ENCODE measurements around the gene SPATA17.
"Not testable (repeated sequence)": the region's sequence is repeated elsewhere in the genome, so short reads cannot be mapped to it uniquely, and the experiment has no call there.

SPATA17 gene

GRCh38 chr1:217681806-217682205, 50.7 kb downstream of the SPATA17 start:
- no peak for DNase-seq

DNA sequence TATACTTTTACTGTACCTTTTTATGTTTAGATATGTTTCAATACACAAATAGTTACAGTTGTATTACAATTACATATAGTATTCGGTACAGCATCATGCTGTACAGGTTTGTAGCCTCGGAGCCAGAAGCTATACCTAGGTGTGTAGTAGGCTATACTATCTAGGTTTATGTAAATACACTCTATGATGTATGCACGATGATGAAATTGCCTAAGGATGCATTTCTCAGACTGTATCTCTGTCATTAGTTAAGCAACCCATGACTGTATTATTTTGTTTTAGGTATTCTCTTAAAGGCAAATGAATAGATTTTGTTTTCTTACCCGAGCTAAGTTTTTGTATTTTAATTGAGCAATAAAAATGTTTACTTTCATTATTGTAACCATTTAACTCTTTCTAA, 56.4 kb downstream of the SPATA17 start:
- no peak for DNase-seq

GRCh38 chr1:217696140-217696539, 65.0 kb downstream of the SPATA17 start:
- DNase-seq: not testable (repeated sequence)

DNA sequence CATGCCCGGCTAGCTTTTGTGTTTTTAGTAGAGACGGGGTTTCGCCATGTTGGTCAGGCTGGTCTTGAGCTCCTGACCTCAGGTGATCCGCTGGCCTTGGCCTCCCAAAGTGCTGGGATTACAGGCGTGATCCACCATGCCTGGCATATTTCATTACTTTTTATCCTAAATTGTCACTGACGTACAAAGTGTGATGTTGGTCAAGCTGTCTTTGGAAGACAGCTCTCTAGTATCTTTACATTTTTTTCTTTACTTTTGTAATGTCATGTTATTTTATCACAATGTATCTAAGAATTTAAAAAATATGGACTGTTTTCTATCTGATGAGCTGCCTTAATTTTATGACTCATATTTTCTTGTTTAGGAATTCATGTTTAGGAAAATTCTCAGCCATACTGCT, 72.2 kb downstream of the SPATA17 start:
- no peak for DNase-seq

GRCh38 chr1:217712925-217713597, 81.9 kb downstream of the SPATA17 start:
- DNase-seq: no peak

DNA sequence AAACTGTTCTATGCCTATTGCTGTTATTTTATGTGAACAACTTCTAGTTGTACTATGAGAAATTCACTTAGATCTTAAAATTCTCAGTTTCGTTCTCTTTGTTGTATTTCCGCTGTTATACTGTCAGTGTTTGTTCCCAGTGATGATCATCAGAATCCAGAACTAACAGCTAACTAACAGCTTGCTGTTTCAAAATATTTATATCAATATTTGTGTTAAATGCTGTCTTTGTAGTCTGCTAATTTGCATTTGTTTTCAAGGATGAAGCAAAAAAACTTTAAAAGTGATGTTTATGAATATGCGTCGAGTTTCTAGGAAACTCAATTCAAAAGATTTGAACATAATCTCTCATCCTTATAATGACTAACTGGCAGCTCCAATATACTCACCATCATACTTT, 84.5 kb downstream of the SPATA17 start:
- no peak for DNase-seq

DNA sequence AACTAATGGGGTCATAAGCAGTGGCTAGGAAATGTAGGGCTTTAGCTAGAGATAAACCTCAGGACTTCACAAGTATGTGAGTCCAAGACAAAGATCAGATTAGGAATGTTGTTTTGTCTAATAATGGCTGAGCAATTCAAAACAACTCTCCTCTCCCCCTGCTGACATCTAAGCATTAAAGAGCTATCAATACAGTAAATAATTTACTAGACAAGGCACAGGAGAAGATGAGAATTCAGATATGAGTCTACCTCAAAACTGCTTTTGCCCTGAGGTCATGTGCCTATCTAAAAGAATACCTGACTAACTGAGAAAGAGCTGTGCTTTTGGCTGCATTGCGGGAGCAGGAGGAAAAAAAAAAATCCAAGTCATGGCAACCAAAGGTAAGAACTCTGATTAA, 86.8 kb downstream of the SPATA17 start:
- no peak for DNase-seq

DNA sequence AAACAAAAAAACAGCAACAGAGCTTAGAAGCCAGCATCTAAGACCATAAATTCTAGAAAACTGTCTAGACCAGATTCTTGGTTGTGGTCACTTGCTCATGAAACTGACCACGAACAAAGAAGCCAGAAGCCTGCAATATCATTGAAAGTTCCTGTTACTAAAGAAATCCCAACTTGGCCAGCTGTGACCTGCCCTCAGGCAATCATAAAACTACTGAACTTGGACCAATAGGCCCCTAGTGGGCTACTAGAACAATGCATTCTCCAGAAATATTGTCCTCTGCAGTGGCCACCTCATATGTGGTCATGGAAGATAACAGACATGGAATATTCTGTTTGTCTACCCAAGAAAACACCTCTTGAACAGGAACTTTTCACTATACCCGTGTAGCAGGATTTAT, 87.7 kb downstream of the SPATA17 start:
- no peak for DNase-seq

DNA sequence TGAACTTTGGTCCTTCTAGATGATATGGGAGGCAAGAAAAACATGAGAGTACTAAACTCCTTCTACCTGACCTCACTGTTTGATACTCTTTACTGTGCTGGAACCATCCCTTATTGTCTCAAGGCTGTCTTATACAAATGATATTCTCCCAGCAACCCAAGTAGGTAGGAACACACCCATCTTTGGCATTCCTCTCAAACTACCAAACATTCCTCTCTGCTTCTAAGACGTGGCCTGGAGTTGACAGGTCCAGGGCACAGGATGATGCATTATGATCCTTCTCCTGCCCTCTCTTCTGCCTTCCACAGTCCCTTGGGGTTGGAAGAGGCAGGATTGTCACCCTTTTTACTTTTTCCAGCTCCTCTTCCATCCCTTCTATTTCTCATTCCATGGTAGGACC, 90.5 kb downstream of the SPATA17 start:
- DNase-seq: no peak

GRCh38 chr1:217734973-217735372, 103.8 kb downstream of the SPATA17 start:
- no peak for DNase-seq

DNA sequence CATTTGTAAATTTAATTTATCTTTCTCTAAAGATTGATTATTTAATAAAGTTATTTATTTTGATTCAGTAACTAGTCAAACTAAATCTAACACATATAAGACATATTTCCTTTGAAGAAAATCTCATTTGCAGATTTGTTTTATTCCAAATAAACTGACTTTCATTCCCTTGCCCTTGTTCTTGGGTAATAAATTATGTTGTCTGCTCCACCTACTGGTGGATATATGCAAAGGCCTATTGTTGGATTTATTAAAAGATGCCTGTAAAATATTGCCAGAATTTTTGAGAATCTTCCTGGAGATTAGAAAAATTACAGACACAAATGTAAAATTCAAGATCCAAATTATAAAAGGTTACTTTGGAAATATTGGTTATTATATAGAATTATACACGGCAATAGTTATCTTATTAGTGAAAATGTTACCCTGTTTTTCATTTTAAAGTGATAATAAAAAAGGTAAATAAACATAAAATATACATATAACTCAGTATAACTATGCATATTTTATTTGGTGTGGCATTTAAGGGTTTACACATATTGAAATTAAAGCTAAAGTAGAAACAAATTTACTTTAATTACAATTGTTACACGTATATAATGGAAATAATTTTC, 116.1 kb downstream of the SPATA17 start:
- DNase-seq: no peak

DNA sequence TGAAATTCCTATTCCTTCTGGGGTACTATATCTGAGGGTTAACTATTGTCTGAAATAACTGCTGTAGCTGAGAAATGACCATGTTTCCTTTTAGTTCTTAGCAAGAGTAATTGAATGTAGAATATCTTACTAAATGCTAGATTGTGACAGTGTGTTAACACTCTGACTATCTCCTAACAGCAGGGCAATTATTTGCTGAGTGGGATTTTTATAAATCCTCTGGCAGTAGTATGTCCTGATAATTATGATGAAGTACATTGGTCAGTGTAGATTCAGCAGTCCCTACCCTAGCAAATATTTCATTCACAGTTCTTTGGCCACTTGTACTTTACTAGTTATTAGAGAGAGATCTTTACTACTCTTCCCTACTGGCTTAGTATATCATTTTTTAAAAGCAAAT, 138.6 kb downstream of the SPATA17 start:
- DNase-seq: no peak

- DNase-seq: no peak
These were observed 139.8 kb downstream of the SPATA17 start for GRCh38 chr1:217770918-217771317.

- DNase-seq: no peak
These were observed 145.5 kb downstream of the SPATA17 start for GRCh38 chr1:217776693-217777092.

GRCh38 chr1:217781056-217781455, 149.9 kb downstream of the SPATA17 start:
- DNase-seq: no peak

GRCh38 chr1:217791091-217791490, 159.9 kb downstream of the SPATA17 start:
- no peak for DNase-seq

- no peak for DNase-seq
These were observed 174.6 kb downstream of the SPATA17 start for GRCh38 chr1:217805792-217806191.

DNA sequence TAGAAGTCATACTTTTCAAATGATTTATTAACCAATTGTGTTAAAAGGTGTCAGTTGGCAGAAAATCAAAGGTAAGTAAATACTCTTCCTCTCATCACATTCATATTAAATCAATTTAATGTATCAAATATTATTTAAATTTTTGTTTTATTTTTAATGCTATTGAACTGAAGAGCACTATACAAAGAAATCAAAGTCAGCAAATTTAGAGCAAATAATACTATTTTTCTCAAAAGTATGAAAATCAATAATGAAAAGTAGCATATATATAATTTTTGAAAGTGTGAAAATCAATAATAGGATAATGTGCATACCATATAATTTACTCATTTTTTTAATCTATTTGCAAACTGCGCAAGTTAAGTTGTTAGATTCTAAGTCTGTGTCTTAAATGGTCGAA, 181.0 kb downstream of the SPATA17 start:
- no peak for DNase-seq

DNA sequence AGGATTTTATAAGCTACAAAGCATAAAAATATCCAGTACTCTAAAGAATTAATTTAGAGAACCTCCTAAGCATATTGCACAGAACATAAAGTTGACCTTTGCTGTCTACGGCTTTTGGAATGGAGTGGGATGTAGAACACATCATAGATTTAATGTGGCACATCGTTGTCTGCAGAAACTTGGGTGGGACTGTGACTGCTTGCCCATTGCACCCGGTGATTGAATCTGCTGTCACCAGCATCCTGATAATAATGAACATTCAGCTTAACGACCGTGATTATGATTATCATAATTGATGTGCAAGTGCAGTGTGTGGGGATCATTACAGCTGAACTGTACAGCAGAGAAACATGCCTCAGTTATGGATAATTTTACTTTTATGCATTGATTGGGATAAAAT, 181.9 kb downstream of the SPATA17 start:
- DNase-seq: no peak

DNA sequence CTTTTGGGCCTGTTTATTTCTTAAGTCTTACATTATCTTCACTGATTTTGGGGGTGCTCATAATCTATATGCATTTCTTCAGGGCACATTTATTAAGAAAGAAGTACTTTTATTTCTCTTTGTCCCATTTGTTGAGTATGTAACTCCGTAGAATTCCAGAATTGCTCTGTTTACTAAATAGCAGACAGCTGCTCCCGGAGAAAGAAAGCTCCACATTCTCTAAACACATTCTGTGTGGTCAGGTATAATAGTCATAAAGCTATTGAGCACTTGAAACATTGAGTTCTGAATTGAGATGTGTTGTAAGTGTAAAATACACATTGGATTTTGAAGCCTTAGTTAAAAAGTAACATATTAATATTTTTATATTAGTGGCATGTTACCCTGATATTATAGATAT, 206.5 kb downstream of the SPATA17 start:
- no peak for DNase-seq

- DNase-seq: no peak
These were observed 208.0 kb downstream of the SPATA17 start for GRCh38 chr1:217839161-217839560.

GRCh38 chr1:217846733-217847132, 215.6 kb downstream of the SPATA17 start:
- DNase-seq: no peak

DNA sequence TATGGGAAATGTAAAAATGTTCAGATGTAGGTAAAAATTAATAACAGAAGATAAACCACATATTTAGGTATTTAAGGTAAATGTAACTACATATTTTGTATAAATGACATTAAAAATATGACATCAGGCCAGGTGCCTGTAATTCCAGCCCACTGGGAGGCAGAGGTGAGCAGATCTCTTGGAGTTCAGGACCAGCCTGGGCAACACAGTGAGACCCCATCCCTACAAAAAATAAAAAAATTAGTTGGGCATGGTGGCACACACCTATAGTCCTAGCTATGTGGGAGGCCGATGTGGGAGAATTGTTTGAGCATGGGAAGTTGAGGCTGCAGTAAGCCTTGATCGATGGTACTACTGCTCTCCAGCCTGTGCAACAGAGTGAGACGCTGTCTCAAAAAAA, 216.5 kb downstream of the SPATA17 start:
- no peak for DNase-seq

GRCh38 chr1:217856342-217857034, 225.3 kb downstream of the SPATA17 start:
- no peak for DNase-seq
